ENCODE data around the gene OR5M3. TPM values are rescaled to one million over a fixed set of nuclear protein-coding genes. Genes with fewer than 3 reads are reported as not detected.

OR5M3 gene
- total RNA-seq, 1 experiment from 2014 or later: not detected

- Histone ChIP-seq H3K27me3 (ENCODE audit: low read length) (no peaks in the 10 kb centered on the region), H3K9ac (ENCODE audit: low read length) (no peak overlapping the region), H3K36me3 (ENCODE audit: low read depth, low read length) (no peaks in the 10 kb centered on the region), H3K79me2 (ENCODE audit: low read length) (no peaks in the 10 kb centered on the region), H3K9me2 (replicated peaks; ENCODE audit: low read length) (no peaks in the 10 kb centered on the region), H3K27ac (ENCODE audit: low read length) (no peak overlapping the region), H3K4me1 (ENCODE audit: insufficient read depth, low read length) (no peaks in the 10 kb centered on the region), H3K4me2 (ENCODE audit: low read length) (no peak overlapping the region), H3F3A (ENCODE audit: low read length, unreplicated experiment) (no peaks in the 10 kb centered on the region), H3K9me3 (ENCODE audit: low read length) (peaks cover 4% of the 10 kb centered on the region; the same call in 1 of the 2 replicates), H4K20me1 (ENCODE audit: low read length) (no peaks in the 10 kb centered on the region), H2AFZ (ENCODE audit: low read length) (no peak overlapping the region), H3K4me3 (ENCODE audit: low read length) (no peak overlapping the region)
- ChIA-PET CTCF (no interaction called here), POLR2A (ENCODE audit: unreplicated experiment) (no interaction called here)
- BruUV-seq (replicated peaks): no TSS peak
- DNase-seq (peak; percentile 15), ATAC-seq (no peak)
- intact Hi-C loops (cut with micrococcal nuclease): no loop called here
- TF ChIP-seq EZH2 (IDR thresholded peaks at IDR 0.05; ENCODE audit: low read length, unreplicated experiment) (no peak), EZH2phosphoT487 (IDR thresholded peaks at IDR 0.05; ENCODE audit: borderline replicate concordance, low read length) (no peak)
- TF ChIP-seq, protein P1, sequence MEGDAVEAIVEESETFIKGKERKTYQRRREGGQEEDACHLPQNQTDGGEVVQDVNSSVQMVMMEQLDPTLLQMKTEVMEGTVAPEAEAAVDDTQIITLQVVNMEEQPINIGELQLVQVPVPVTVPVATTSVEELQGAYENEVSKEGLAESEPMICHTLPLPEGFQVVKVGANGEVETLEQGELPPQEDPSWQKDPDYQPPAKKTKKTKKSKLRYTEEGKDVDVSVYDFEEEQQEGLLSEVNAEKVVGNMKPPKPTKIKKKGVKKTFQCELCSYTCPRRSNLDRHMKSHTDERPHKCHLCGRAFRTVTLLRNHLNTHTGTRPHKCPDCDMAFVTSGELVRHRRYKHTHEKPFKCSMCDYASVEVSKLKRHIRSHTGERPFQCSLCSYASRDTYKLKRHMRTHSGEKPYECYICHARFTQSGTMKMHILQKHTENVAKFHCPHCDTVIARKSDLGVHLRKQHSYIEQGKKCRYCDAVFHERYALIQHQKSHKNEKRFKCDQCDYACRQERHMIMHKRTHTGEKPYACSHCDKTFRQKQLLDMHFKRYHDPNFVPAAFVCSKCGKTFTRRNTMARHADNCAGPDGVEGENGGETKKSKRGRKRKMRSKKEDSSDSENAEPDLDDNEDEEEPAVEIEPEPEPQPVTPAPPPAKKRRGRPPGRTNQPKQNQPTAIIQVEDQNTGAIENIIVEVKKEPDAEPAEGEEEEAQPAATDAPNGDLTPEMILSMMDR (conservative IDR thresholded peaks at IDR 0.05; ENCODE audit: low read depth, low read length): no peak
Observed at GRCh38 chr11:56509439-56509838, 36.3 kb upstream of the OR5M3 start.

DNA sequence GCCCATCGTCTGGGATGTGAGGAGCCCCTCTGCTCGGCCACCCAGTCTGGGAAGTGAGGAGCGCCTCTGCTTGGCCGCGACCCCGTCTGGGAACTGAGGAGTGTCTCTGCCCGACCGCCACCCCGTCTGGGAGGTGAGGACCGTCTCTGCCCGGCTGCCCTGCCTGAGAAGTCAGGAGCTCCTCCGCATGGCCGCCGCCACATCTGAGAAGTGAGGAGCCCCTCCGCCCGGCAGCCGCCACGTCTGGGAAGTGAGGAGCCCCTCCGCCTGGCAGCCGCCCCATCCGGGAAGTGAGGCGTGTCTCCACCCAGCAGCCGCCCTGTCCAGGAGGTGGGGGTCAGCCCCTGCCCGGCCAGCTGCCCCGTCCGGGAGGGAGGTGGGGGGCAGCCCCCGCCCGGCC, 23.9 kb upstream of the OR5M3 start:
- intact Hi-C loops (cut with micrococcal nuclease): no loop called here
- Histone ChIP-seq H3K36me3 (ENCODE audit: low read depth, low read length) (no peaks in the 10 kb centered on the region), H3K4me2 (ENCODE audit: low read length) (no peak overlapping the region), H4K20me1 (ENCODE audit: low read length) (no peaks in the 10 kb centered on the region), H3K9me3 (ENCODE audit: low read length) (0 out of 2 replicates have a peak, but pooled peaks cover 9% of the 10 kb centered on the region), H3K27me3 (ENCODE audit: low read length) (peaks cover 5% of the 10 kb centered on the region; the same call in 1 of the 2 replicates), H3F3A (ENCODE audit: low read length, unreplicated experiment) (no peaks in the 10 kb centered on the region), H3K9me2 (replicated peaks; ENCODE audit: low read length) (no peaks in the 10 kb centered on the region), H3K4me1 (ENCODE audit: insufficient read depth, low read length) (no peaks in the 10 kb centered on the region), H2AFZ (ENCODE audit: low read length) (no peak overlapping the region), H3K27ac (ENCODE audit: low read length) (no peak overlapping the region), H3K79me2 (ENCODE audit: low read length) (no peaks in the 10 kb centered on the region), H3K9ac (ENCODE audit: low read length) (no peak overlapping the region), H3K4me3 (ENCODE audit: low read length) (no peak overlapping the region)
- CTCF ChIA-PET: no interaction called here
- DNase-seq: no peak
- no peak for ATAC-seq
- POLR2A ChIA-PET (ENCODE audit: unreplicated experiment): no interaction called here
- TF ChIP-seq EZH2 (IDR thresholded peaks at IDR 0.05; ENCODE audit: low read length, unreplicated experiment) (no peak), EZH2phosphoT487 (IDR thresholded peaks at IDR 0.05; ENCODE audit: borderline replicate concordance, low read length) (no peak)
- TF ChIP-seq, protein P1 (conservative IDR thresholded peaks at IDR 0.05; ENCODE audit: low read depth, low read length): no peak
- no TSS peak for BruUV-seq (replicated peaks)

DNA sequence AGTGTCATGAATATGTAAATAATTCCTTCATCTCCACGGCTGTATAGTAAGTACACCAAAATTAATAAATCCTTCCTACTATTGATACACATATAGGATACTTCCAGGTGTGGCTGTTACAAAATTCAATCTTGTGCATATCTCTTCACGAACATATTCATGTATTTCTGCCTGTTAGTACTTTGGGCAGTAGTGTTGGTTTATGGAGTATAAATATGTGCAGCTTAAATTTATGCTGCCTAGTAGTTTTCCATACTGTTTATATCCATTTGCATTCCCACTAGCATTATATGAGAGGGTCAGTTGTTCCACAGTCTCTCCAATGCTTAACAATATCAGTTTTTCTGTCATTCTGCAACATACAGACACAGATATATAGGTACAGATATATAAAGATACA, 22.0 kb upstream of the OR5M3 start:
- no peaks in the 10 kb centered on the region for H3K4me1 ChIP-seq (ENCODE audit: insufficient read depth, low read length)
- no peak for TF ChIP-seq EZH2 (IDR thresholded peaks at IDR 0.05; ENCODE audit: low read length, unreplicated experiment)
- no peak for TF ChIP-seq EZH2phosphoT487 (IDR thresholded peaks at IDR 0.05; ENCODE audit: borderline replicate concordance, low read length)
- no TSS peak for BruUV-seq (replicated peaks)
- intact Hi-C loops (cut with micrococcal nuclease): no loop called here
- no peaks in the 10 kb centered on the region for H3K27me3 ChIP-seq (ENCODE audit: low read length)
- DNase-seq (no peak), ATAC-seq (no peak)
- ChIA-PET CTCF (no interaction called here), POLR2A (ENCODE audit: unreplicated experiment) (no interaction called here)
- H3K36me3 ChIP-seq (ENCODE audit: low read depth, low read length): no peaks in the 10 kb centered on the region
- no peaks in the 10 kb centered on the region for H4K20me1 ChIP-seq (ENCODE audit: low read length)
- no peaks in the 10 kb centered on the region for H3K9me2 ChIP-seq (replicated peaks; ENCODE audit: low read length)
- H3K9me3 ChIP-seq (ENCODE audit: low read length): 0 out of 2 replicates have a peak, but pooled peaks cover 6% of the 10 kb centered on the region
- no peak overlapping the region for H3K9ac ChIP-seq (ENCODE audit: low read length)
- H2AFZ ChIP-seq (ENCODE audit: low read length): no peak overlapping the region
- no peak overlapping the region for H3K4me2 ChIP-seq (ENCODE audit: low read length)
- no peak overlapping the region for H3K4me3 ChIP-seq (ENCODE audit: low read length)
- no peaks in the 10 kb centered on the region for H3K79me2 ChIP-seq (ENCODE audit: low read length)
- no peaks in the 10 kb centered on the region for H3F3A ChIP-seq (ENCODE audit: low read length, unreplicated experiment)
- H3K27ac ChIP-seq (ENCODE audit: low read length): no peak overlapping the region

Data from PC-3 (cell line).